ENCODE results near the gene MALRD1.
"Not testable (repeated sequence)": the region's sequence is repeated elsewhere in the genome, so short reads cannot be mapped to it uniquely, and the experiment has no call there.

The MALRD1 gene

DNA sequence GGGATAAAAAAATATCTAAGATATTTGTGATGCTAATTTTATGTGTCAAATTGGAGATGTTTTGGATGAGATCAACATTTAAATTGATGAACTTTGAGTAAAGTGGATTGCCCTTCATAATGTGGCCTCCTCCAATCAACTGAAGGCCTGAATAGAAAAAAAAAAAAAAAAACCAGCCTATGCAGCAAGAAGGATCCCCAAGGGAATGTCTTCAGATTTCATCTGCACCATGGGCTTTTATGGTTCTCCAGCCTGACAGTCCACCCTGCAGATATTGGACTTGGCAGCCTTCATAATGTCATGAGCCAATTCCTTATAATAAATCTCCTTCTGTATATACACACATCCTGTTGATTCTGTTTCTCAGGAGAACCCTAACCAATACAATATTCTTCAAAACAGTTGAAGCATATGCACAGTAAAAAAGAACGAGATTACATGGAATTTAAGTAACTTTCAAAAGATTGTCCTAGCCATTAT is 450.7 kb downstream of the MALRD1 start:
- DNase-seq: no peak

DNA sequence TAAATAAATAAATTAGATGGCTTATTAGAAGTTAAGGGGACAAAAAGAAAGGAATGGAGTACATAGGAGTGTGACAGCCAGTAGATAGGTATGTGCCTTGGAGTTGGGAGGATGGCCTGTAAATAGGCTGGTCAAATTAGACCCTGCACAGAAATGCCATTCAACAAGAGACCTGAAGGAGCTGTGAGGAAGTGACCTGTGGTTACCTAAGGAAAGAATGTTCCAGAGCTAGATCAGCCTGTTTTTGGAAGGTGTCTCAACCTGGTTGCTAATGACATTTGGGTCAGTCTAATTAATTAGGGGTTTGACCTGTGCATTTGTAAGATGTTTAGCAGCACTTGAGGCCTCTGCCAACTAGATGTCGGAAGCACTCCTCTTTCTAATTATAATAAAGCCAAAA is 452.4 kb downstream of the MALRD1 start:
- no peak for DNase-seq

DNA sequence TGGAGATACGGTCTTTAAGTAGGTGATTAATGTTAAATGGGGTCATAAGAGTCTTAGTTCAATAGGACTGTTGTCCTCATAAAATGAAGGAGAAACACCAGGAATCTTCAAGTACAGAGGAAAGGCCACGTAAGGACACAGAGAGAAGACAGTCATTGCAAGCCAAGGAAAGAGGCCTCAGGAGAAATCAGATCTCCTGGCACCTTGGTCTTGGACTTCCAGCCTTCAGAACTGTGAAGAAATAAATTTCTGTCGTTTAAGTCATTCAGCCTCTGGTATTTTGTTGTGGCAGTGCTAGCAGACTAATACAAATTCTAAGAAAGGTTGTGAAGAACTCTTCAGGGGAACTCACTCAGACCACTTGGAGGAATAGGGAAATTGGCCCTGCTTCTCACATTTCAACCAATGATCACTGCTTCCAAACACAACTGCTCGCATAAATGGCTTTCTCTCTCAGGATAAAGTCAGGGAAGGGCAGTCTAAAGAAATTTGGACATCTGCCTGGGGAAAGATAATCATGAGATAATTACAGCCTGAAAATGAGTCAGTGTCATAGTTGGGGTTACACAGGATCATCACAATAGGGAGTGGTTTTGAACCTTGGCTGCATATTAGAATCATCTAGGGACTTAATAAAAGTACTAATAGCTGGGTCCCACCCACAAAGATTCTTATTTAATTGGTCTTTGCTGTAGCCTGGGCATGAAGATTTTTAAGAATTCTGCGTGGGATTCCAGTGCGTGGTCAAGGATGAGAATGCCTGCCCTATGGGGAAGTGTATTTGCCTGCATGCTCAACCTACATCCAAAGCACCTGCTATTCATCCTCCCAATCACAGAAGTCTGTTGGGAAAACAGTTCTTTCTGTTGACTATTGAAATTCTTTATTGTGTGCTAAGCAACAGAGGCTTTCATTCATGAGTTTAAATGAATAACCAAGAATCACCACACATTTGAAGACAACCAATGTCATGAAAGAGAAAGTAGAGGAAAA is 457.0 kb downstream of the MALRD1 start:
- DNase-seq: no peak

DNA sequence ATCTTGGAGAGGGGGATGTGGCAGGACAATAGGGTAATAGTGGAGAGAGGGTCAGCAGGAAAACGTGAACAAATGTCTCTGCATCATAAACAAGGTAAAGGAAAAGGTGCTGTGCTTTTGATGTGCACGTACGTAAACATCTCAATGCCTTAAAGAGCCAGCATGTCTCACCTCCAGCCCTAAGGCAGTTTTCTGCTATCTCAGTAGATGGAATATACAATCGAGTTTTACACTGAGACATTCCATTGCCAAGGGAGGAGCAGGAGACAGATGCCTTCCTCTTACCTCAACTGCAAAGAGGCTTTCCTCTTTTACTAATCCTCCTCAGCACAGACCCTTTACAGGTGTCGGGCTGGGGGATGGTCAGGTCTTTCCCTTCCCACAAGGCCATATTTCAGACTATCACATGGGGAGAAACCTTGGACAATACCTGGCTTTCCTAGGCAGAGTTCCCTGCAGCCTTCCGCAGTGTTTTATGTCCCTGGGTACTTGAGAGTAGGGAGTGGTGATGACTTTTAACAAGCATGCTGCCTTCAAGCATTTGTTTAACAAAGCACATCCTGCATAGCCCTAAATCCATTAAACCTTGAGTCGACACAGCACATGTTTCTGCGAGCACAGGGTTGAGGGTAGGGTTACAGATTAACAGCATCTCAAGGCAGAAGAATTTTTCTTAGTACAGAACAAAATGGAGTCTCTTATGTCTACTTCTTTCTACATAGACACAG is 461.6 kb downstream of the MALRD1 start:
- DNase-seq: not testable (repeated sequence)

DNA sequence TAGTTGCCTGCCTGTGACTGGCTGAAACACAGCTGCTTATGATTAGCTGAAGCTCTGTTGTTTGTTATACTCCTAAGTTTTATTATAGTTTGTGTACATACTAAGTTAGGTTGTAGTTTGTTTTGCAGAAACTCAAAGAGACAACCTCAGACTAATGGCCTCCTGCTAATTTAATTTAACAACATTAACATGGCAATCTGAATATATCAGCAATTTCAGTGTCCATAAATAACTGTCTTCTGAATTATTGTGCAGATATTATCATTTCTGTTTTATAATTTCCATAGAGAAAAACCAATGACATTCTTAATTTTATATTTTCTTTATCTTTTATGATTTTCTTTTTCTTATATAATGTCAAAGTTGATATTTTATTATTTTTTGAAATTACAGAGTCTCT is 469.5 kb downstream of the MALRD1 start:
- no peak for DNase-seq

DNA sequence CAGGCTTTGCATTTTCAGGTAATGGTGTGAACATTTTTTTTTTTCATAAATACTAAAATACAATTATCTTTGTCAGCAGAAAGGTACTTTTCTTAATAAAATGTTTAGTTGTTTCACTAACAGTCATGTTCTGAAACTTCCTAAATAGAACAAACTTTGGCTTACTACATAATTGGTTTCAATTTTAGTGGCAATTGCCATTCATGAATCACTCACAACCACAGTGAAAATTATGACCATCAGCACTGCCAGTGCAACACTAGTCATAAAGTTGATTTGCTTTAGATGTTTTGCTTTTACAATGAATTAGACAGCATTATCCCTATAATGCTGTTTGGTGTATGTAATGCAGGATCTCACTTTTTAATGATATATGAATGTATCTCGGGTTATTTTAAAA is 470.0 kb downstream of the MALRD1 start:
- no peak for DNase-seq

DNA sequence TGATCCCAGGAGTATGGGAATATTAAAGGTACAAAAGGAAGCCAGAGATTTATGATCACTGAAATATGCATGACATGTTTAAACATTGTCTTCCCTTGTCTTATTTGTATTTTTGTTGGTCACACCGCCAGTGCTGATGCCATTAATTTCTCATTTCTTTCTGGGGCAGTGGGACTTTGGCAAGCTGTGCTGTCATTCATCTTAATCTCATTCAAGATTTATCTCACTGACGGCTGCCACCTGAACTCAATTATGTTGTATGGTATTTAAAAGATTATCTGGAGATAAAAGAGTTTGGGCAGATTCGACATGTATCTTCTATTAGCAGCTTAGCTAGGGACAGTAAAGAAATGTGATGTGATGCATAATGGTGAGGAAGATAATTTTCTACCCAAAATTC is 482.7 kb downstream of the MALRD1 start:
- DNase-seq: no peak

DNA sequence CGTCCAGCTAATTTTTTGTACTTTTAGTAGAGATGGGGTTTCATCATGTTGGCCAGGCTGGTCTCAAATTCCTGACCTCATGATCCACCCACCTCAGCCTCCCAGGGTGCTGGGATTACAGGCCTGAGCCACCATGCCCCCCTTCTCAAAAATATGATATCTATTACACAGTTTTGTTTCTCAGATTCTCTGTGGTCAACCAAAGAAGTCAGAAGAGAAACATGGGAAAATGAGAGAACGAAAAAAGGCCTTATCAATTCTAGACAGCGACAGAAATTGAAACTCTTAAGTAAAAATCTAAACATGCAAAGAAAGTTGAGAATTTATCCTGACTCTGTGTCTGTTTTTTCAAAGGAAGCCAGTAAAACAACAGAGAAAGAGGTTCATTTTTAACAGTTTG is 483.8 kb downstream of the MALRD1 start:
- DNase-seq: no peak

DNA sequence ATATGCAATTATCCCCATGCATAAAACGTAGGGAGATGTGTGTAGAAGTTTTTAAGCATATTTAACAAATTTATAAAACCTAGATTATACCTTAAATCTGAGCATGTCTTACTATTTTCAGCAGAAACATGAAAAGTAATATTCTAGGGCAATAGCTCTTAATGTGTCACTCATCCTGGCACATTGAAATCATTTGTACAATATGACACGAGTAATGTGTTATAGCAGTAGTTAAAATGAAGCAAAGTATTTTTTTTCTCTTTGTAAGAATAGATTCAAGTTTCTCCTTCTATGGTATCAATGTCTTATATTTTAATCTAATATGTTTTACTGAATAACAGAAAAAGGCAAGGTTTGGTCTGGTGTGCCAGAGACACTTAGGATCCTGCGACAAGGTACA is 492.7 kb downstream of the MALRD1 start:
- no peak for DNase-seq

DNA sequence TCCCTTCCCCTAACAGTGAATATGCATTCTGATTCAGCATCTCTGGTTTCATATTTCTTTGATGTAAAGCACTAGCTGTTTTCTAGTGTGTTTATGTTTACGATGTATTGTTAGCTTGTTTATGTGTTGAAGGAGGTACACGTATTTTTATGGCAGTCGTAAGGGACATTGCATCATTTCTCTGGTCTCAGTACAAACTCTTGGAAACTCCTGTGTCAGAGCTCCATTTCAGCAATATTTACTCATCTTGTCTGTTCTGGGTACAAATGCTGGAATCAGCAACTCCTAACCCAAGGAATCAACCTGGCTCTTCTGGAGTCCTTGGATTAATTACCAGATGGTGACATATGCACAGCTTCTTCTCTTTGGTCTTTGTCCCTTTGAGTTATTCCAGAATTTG is 497.6 kb downstream of the MALRD1 start:
- no peak for DNase-seq

DNA sequence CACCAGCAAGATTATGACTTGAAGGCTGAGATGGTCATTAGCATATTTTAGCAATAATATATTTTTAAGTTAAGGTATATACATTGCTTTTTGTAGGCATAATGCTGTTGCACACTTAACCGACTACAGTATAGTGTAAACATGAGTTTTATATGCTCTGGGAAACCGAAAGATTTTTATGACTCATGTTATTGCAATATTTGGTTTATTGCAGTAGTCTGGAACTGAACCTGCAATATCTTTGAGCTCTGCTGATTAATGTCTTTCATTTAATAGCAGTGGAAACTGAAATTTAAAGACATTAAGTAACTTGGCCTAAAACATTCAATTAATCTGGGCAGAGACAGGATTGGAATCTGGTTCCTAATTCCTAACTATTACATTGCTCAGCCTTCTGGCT is 500.9 kb downstream of the MALRD1 start:
- DNase-seq: no peak

DNA sequence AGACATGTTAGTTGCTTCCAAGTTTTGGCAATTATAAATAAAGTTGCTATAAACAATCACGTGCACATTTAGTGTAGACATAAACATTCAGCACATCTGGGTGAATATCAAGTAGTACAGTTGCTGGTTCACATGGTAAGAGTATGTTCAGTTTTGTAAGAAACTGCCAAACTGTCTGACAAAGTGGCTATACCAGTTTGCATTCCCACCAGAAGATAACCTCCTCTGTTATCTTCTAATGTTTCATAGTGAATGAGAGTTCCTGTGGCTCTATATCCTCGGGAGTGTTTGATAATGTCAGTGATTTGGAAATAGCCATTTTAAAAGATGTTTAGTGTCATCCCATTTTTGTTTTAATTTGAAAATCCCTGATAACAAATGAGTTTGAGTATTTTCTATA is 508.1 kb downstream of the MALRD1 start:
- DNase-seq: no peak

DNA sequence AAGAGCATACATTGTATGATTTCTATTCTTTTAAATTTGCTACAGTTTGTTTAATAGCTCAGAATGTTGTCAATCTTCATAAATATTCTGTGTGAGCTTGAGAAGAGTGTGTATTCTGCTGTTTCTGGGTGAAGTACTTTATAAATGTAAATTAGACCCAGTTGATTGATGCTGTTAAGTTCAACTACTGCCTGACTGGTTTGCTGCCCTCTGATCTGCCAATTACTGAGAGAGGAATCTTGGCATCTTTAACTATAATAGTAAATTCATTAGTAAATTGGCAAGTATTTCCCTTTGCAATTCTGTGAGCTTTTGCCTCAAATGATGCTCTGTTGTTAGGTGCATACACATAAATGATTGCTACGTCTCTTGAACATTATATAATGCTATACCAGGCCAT is 512.6 kb downstream of the MALRD1 start:
- DNase-seq: no peak

DNA sequence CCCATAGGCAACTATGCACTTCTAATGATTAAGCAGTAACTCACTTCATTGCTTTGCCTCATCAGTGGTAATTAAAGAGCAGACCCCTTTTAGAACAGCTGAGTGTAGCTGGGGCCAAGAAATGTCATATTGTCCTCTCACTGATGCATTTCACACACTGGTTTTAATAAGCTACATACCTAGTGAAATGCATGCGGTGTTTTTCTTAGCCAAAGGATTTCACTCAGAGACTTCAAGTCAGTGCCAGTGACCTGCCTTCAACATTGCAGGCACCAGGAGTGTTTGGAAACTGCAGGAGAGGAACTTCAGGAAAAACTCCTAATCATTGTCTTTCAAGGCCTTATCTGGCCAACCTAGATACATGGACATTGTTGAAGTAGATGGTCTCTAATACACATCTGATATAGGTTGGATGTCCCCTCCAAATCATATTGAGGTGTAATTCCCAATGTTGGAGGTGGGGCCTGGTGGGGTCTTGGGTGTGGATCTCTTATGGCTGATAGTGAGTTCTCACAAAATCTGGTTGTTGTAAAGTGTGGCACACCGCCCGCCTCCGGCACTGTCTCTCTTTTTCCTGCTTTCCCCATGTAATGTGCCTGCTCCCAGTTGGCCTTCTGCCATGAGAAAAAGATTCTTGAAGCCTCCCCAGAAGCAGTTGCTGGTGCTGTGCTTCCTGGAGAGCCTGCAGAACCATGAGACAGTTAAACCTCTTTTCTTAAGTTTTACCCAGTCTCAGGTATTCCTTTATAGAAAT is 515.0 kb downstream of the MALRD1 start:
- no peak for DNase-seq

DNA sequence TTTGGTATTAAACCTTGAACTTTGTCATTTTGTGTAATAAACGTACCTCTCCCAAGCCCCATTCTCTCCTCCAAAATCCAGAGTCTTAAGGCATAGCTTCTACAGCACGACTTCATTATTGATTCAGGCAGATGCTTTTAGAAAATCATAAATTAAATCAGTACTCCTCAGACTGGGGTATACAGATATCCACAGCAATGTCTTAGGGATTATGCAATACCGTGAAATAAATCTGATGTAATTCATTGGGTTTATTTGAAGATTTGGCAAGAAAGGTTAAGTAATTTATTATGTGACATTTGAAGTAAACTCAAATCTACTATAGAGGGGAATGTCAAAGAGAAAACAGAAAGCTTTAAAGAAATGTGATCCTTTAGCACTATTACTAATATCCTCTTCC is 521.5 kb downstream of the MALRD1 start:
- no peak for DNase-seq

DNA sequence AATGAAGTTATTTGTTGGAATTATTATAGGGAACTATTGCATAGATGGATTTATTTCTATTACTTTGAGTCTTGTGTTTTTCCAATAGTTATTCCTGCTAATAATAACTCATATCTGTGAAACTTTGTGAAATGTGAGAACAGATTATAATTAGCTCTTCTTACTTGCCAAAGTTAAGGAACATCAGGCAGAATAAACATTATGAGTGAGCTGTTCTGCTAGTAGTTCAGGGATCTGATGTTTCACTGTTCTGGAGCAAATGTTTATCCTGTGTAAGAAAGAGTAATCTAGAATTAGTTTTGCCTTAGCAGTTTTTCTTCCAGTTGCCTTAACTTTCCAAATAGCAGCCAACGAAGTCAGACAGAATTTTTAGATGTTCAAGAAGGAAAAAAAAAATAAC is 522.4 kb downstream of the MALRD1 start:
- DNase-seq: no peak

DNA sequence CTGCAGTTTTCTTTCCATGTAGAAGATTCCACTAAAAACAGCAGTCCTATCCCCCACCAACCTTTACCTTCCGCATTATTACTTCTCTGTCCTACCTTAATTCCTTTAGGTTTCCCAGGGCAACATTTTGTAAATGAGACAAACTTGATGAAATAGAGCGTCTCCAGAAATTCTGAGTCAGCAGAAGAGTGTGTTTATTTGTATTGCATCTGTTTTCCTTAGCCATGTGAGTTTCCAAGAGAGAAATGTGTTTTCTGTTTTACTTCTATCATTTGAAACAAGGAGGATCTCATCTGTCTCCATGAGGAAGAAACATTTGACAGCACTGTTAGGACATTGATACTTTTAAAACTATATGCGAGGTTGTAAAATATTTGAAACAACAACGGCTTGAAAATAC is 523.5 kb downstream of the MALRD1 start:
- DNase-seq: no peak

DNA sequence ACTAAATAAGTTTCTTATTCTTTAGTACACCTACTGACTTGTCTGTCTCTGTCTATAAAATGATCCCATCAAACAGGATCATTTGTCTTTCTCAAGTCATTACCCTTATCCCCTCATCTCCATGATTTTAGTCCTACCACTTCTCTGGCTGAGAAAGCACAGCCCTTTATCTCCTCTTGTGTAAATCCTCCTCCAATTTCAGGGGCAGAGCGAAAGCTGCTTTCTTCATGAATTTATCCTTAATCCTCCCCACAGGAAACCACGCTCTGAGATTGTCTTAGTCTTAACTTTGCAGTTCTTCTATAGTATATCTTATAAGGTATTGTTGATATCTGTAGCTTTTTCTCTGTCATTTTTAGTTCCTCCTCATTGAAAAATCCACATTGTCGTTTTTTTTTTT is 528.0 kb downstream of the MALRD1 start:
- no peak for DNase-seq

DNA sequence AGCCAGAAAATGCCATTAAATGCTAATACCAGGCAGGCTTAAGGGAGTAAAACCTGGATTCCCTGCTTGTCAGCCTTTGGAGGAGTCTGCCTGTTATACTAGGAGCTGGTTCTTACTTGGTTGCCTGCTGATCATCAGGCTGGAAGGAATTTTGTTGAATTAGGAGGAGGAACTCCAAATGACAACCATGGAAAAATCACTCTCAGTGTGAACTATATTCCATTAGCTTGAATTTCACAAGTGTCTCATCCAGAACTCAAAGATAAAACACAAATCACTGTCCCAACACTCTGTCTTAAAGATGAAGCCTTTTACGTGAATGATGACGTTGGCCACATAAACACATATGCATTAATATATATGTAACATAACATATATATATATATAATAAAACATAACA is 528.8 kb downstream of the MALRD1 start:
- DNase-seq: no peak

DNA sequence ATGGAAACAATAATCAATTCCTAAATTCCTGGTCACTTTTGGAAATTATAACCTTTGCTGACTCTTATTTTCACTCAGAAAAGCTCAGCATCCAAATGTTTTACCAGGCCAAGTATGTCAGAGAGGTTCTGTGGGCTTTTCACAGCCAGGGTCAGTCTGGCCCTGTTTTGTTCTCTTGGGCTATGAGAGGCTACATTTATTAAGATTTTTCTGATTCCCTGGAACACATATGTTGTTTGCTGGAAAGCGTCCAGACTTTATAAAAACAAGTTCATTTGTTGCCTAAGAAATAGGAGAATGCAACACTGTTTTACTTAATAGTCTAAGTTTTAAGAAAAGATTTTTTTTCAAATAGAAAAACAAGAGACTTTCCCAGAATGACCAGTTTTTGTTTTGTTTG is 529.2 kb downstream of the MALRD1 start:
- DNase-seq: no peak

DNA sequence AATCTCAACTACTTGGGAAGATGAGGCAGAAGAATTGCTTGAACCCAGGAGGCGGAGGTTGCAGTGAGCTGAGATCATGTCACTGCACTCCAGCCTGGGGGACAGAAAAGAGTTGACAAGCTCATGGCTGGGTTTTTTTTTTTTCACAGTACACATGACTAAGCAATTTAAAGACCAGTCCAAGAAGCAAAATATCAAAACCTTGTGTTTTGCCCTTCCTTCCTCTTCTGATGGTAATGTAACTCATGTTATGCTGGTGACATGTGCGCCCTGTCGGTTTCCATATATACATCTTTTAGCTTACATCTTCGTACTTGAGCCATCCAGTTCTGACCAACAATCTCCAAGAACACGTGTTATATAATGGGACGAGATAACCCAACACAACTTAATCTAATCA is 530.0 kb downstream of the MALRD1 start:
- DNase-seq: no peak

DNA sequence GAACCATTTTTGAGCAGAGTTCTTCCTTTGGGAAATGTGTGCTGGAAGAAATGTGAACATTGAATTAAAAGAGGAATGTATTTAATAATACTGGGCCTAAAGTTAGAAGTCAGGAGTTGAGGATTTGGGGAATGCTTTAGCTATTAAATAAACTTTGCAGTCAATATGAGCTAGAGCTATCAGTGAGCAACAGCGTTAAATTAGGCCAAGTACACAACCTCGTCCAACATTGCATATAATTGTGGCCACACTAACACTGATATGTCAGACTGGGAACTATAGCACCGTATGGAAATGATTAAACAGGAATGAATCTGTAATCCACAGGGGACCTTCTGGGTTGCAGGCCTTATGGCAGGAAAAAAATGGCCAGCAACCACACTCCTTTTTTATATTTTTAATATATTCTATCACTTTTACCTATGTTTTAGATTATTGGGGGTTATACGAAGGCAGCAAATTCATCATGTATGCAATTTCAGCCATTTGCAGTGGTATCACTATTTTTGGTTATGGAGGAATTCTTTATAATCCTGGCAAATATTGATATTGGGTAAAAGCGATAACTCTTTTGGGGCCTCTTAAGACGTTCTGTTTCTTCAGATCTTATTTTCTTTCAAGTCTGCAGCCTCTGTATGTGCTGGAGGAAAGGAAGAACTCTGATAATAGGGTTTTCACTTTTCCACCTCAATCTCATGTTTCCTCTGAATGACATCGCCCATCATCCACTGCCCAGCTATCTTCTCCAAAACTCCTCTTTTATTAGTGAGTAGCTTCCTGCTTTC is 531.4 kb downstream of the MALRD1 start:
- no peak for DNase-seq

DNA sequence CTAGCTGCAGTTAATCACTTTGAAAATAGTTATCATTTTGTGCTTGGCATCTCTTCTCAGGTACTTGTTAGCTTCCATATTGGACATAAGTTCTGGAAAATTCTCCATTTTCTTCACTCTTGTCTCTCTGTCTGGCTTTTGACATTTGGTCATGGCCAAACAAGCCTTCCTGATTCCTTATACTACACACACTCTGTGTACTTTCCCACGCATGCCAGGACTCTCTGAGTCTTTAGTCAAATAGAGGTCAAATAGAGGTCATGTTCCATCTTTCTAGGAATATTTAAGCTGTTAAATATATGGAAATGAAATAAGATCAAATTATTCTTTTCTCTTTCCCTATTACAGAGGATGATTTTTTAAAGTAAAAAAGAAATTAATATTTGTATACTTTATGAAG is 532.1 kb downstream of the MALRD1 start:
- DNase-seq: no peak

Measured in NCI-H1417 treated with DMSO at 0.1 percent for 48 hours (cell line).